GM18858 (cell line): ENCODE data around the gene PCDH19.

ENCODE experiments used
- ATAC-seq: cut with Tn5 transposase; IDR thresholded peaks from one replicate; pipeline ENCODE4 v1.9.1; 2021; ENCODE audit not compliant: unreplicated experiment

PCDH19 gene

DNA sequence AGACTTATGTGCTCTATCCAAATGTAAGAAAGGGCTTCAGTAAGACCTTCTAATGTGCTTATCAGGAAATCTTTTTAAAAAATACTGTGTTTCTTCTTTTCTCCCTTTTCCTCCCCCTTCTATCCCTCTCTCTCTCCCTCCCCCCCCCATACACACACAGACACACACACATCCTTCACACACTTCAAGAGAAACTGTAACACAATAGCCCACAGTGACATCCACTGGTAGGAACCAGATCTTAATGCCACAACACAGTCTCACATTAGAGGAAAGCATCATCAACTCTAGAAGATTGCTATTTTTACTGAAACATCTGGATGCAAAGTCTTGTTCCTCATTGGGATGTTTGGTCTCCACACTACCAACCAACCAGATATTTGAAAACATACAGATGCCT is 4.6 kb downstream of the PCDH19 start:
- ATAC-seq = no peak

DNA sequence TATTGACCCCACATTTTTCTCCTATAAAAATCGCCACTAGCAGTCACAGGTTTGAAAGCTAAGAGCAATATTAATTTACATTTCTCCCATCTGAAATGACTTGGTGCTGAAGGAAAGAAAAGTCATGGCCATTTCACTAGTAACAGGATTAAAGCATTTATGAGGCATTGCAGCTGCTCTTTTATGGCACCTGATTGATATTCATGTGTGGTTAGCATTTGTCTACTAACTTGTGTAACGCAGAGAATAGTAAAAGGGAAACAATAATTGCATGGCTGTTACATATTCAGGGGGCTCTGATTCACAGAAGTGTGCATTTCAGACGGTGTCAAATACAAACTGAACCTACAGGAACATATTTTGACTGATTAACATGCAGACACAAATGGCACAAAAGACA is 5.2 kb downstream of the PCDH19 start:
- ATAC-seq = no peak

DNA sequence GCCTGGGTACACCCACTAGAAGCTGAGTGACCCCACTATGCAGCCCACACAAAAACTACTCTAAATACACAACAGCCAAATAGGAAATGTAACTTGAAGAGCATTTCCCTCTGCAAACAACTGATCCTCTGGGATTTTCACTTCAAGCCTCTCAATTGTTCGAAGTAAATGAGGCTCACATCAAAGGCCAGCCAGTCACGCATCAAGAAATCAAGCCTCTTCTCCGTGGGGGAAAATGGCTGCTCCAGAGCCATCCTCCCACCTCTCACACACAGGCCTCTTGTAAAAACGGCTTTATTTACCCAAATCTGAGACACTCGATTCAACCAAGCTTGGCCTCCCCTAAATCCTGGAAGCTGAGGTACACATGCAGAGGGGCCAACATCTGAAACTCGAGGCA is 14.3 kb downstream of the PCDH19 start:
- no peak for ATAC-seq

- ATAC-seq = no peak
Observed at GRCh38 chrX:100381619-100382018, 28.5 kb downstream of the PCDH19 start.

- no peak for ATAC-seq
Observed at GRCh38 chrX:100379388-100379986, 30.6 kb downstream of the PCDH19 start.

GRCh38 chrX:100377826-100378225 is 32.2 kb downstream of the PCDH19 start:
- no peak for ATAC-seq

DNA sequence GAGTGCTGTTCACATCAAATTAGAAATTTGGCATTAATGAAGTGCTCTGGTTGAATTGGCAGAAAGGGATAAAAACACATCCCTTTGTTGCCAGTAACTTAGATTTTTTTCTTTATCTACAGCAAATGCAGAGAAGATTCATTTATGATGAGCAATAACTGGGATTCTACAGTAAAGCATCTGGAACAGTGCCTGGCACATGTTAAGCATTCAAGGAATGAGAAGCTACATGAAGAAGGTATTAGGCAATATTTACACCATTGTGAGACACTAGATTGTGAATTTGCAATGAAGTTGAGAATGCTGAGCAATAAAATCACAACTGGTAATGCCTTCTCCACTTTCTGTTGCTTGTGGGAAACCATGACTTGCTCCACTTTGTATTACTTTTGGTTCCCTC is 33.5 kb downstream of the PCDH19 start:
- no peak for ATAC-seq

DNA sequence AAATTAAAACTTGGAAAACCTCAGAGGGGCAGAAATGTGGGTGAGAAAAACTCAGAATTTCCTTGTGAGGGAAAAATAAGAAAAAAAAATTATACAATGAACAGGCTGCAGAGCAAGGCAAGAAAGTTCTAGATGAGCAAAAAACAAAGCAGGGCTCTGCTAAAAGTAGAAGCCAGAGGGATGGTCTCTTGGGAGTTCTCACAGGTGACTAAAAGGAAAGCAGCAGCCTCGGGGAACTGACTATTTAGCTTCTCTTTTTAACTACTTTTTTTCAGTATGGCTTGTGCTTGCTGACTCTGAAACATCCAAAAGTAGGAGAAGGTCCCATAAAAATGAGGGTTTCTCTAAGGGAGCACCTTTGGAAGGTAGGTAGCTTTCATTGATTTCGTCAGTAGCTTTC is 36.4 kb downstream of the PCDH19 start:
- no peak for ATAC-seq

DNA sequence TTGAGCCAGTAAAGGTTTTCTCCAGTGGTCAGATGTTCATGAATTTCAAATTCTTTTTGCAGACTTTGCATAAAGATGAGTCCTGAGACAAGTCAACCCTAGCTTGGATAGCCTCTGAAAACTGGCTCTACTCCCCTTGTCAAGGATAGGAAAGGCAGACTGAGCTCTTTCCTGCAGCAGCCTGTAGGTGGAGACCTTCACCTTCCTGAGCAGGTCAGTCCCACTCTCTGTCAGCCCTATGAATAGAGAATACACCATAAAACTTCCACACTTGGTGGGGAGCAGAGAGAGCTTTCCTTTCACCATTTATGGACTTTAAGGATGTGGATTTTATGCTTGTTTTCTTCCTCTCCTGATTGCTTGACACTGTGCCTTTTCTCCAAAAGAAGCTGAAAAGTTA is 41.9 kb downstream of the PCDH19 start:
- ATAC-seq = no peak

DNA sequence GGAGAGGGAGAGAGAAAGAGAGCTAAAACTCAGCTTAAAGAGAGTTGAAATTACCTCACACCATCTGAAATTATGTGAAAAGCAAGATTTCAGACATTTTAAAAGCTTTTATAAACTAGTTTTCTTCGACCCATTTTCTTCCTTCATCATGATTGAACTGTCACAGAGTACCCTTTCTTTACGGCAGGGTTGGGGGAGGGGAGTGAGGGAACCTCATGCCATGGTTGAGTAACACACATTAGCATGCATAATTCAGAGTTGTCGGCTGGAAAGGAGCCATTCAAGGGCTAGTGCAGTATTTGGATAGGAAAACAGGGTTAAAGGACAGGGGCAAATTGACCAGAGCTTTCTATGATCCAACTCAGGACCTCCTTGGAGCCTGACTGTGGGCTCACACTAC is 46.2 kb downstream of the PCDH19 start:
- ATAC-seq = no peak

DNA sequence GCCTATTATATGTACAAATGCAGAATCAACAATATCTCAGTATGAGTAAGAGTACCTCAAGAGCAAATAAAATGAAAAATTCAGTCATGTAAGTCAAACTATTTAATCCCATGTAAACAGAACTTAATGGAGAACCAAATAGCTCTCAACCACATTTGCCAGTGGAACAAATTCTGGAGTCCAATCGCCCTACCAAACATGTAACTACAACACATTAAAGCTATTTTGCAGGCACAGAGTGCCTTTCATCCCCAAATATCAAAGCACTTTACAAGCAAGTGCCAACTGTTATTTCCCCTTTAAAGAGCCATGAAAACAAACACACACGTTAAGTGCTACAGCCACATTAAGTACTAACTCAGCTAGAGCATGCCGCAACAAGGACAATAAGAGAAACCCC is 51.3 kb downstream of the PCDH19 start:
- no peak for ATAC-seq

GRCh38 chrX:100356351-100356896 is 53.6 kb downstream of the PCDH19 start:
- no peak for ATAC-seq

GRCh38 chrX:100355680-100356079 is 54.4 kb downstream of the PCDH19 start:
- ATAC-seq = no peak

GRCh38 chrX:100353326-100353725 is 56.7 kb downstream of the PCDH19 start:
- ATAC-seq = no peak

DNA sequence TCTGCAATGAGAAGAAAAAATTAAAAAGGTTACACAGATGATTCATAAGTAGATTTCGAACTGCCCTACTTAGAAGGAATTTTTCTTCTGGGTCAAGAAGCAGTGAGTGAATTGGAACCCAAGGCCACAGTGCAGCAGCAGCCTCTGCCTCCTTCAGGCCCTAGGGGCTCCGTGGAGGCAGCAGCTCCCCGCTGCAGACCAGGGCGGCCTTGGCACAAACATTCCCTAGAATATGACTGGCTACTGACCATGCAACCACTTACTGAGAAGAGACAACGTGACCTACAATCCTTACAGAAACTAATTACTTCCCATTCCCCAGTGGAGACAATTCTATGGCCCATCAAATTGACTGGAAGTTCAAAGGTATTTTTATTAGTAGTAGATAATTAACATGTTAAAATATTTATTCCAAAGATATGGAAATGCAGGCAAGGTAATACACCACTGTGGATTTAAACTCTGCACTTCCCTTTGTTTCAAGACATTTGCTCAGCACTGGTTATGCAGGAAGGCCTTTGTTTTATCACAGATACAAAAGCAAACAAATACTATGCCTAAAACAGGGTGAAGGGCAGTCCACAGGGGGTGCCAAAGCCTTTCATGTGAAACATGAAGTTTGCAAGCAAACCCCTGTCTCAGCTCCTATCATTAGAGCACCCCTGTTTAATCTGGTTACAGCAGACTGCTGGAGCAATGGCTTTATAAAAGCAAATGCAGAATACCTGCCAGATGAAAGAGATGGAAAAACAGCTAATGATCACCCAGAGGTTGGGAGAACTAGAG is 59.2 kb downstream of the PCDH19 start:
- no peak for ATAC-seq

DNA sequence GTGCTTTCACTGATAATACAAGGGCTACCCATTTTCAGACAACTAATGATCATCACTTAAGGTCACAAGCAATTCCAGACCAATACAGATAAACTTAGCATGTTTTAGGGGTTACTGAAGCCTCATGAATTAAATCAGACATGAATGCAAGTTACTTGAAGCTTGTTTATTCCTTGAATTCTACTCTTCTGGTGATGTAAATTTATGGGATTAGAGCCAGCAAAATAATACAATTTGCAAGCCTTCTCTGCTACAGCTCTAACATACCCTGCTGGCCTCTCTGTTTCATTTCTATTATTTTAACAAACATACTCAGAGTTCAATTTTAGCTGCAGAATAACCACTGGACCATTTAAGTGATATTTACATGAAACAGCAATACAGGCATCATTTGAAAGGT is 60.7 kb downstream of the PCDH19 start:
- ATAC-seq = no peak

DNA sequence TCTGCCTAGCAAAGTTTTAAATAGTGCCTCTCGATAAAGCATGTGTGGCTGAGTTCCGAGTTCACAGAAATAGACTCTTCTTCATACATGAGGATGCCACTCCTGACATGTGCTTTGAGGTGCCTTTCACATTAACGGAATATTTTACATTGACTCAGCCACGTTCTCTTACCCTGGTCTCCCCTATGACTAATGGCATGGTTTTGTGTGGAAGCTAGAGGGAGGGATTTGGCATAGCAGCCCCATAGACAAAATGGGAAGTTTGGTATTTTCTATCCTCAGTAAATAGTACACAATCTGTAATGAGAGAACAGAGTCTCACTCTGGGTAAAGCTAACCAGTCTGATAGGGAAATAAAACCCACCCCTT is 68.9 kb downstream of the PCDH19 start:
- no peak for ATAC-seq

- ATAC-seq = no peak
Observed at GRCh38 chrX:100340491-100341141, 69.5 kb downstream of the PCDH19 start.

DNA sequence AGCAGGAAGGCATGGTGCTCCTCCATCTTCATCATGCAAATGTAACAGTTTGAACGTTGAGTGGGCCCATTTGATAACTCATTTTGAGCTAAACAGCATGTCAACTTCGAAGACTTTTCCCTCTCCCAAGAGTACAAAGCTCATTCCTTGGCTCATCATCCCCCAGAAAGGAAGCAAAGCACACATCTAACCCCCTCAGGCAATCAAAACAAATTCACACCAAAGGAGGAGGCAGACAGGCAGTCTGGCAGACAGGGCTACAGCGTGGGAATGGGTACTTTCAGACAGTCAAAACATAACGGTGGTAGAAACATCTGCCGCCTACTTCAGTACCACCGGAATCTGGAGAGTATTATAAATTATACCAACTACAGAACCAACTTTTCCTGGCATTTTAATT is 81.7 kb downstream of the PCDH19 start:
- no peak for ATAC-seq

- ATAC-seq = no peak
Observed at GRCh38 chrX:100319716-100320115, 90.4 kb downstream of the PCDH19 start.

DNA sequence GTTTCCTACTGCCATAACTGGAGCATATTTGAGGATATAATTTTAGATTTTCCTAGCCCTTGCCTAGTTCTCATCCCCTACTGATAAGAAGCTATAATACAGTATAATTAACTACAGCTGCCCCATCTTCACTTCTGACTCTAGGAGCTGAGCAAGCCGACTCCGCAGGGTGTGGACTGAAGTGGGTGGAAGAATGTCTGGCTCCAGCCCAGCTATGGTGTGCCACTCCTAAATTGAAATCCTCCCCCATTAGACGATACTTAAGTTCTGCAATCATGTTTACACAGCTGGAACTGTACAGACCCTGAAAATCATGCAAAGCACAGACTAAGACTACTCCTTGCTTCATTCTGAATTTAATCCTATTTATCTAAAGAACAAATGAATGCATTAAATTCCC is 93.1 kb downstream of the PCDH19 start:
- no peak for ATAC-seq

- no peak for ATAC-seq
Observed at GRCh38 chrX:100315566-100315965, 94.5 kb downstream of the PCDH19 start.
